ENCODE data around the gene KLF5. TPM values are rescaled to one million over a fixed set of nuclear protein-coding genes. Genes with fewer than 3 reads are reported as not detected.
"Not testable (repeated sequence)": the region's sequence is repeated elsewhere in the genome, so short reads cannot be mapped to it uniquely, and the experiment has no call there.

The KLF5 gene
- total RNA-seq, 6 donors from 2014 or later = 43.5 to 112 (median 61.8) TPM

DNA sequence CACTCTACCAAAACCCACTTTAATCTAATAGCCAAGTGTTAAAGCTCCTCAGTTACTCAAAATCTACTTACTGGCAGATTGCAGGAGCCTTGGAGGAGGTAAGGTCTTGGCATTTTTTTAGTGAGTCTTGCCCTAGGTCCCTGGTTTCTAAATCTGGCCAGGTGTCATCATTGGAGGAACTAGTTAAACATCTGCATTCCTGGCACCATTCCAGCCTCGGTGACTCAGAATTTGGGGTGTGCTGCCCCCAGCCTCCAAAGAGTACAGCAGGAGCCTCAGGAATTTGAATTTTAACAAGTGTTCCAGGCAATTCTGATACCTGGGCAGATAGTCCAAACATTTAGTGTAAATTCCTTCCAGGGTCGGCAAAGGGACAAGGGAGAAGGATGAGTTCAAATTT lies 37.4 kb downstream of the KLF5 start:
- no peak overlapping the region for H3K27ac ChIP-seq
- no peaks in the 10 kb centered on the region for H3K9me3 ChIP-seq
- no peaks in the 10 kb centered on the region for H3K4me1 ChIP-seq
- H3K27me3 ChIP-seq = no peaks in the 10 kb centered on the region
- no peak overlapping the region for H3K4me3 ChIP-seq
- DNase-seq (no peak), ATAC-seq (ENCODE audit: low FRiP score in 2 of 2) (no peak)
- WGBS, 2 donors = 51 to 53% methylated on average over 2 of the region's 2 CpGs
- no peaks in the 10 kb centered on the region for H3K36me3 ChIP-seq
- TF ChIP-seq POLR2AphosphoS5 (IDR thresholded peaks at IDR 0.05) (no peak), POLR2A (IDR thresholded peaks at IDR 0.05) (no peak), EP300 (IDR thresholded peaks at IDR 0.05) (no peak)
- TF ChIP-seq, protein P1, sequence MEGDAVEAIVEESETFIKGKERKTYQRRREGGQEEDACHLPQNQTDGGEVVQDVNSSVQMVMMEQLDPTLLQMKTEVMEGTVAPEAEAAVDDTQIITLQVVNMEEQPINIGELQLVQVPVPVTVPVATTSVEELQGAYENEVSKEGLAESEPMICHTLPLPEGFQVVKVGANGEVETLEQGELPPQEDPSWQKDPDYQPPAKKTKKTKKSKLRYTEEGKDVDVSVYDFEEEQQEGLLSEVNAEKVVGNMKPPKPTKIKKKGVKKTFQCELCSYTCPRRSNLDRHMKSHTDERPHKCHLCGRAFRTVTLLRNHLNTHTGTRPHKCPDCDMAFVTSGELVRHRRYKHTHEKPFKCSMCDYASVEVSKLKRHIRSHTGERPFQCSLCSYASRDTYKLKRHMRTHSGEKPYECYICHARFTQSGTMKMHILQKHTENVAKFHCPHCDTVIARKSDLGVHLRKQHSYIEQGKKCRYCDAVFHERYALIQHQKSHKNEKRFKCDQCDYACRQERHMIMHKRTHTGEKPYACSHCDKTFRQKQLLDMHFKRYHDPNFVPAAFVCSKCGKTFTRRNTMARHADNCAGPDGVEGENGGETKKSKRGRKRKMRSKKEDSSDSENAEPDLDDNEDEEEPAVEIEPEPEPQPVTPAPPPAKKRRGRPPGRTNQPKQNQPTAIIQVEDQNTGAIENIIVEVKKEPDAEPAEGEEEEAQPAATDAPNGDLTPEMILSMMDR (IDR thresholded peaks at IDR 0.05) = no peak

DNA sequence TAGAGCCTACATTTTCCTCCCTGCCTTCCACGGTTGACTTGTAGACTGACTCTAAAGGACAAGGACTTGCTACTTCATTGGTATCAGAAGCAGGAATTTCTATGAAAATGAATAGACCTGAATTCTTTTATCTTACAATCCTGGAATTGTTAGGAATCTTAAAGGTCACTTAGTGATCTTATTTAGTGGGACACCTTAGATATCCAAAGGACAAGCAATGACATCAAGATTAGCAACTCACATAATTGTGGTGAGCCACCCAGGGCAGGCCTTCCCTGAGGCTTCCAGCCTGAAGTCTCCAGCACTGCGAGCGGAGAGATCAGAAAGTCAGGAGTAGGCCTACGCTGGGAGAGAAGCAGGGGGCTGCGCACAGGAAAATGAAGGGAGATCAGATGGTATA lies 37.8 kb downstream of the KLF5 start:
- Histone ChIP-seq H3K36me3 (no peaks in the 10 kb centered on the region), H3K4me3 (no peak overlapping the region), H3K27me3 (no peaks in the 10 kb centered on the region), H3K27ac (no peak overlapping the region), H3K9me3 (no peaks in the 10 kb centered on the region), H3K4me1 (no peaks in the 10 kb centered on the region)
- TF ChIP-seq POLR2A (IDR thresholded peaks at IDR 0.05) (no peak), EP300 (IDR thresholded peaks at IDR 0.05) (no peak), POLR2AphosphoS5 (IDR thresholded peaks at IDR 0.05) (no peak)
- TF ChIP-seq, protein P1 (IDR thresholded peaks at IDR 0.05) = no peak
- no peak for DNase-seq
- ATAC-seq (ENCODE audit: low FRiP score in 2 of 2) = no peak
- 77 to 78% methylated on average over 5 of the region's 5 CpGs for WGBS, 2 donors

DNA sequence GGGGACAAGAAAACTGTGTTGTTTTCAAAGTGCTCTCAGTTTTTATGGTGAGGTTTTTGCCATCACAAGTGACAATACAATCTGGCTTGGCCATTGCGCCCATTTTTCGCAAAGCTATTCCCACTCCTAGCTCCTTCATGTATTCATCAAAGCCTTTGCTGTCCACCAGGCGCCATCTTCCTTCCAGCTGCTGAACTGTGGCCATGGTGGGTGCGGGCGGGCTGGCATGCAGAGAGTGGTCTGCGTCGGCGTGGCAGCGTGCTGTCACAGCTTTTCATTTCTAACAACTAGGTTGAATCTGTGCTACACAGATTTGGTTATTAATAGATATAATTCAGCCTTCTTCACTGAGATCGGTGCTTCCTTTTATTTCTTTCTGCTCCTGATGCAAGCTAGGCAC lies 42.0 kb downstream of the KLF5 start:
- H3K9me3 ChIP-seq; H3K27me3 ChIP-seq; H3K4me3 ChIP-seq; H3K36me3 ChIP-seq; H3K27ac ChIP-seq; ATAC-seq (ENCODE audit: low FRiP score in 2 of 2); H3K4me1 ChIP-seq: not testable (repeated sequence)
- 97% methylated on average over 10 of the region's 10 CpGs for WGBS, 2 donors
- DNase-seq = peak in 1 of 2 donors; percentile 64

DNA sequence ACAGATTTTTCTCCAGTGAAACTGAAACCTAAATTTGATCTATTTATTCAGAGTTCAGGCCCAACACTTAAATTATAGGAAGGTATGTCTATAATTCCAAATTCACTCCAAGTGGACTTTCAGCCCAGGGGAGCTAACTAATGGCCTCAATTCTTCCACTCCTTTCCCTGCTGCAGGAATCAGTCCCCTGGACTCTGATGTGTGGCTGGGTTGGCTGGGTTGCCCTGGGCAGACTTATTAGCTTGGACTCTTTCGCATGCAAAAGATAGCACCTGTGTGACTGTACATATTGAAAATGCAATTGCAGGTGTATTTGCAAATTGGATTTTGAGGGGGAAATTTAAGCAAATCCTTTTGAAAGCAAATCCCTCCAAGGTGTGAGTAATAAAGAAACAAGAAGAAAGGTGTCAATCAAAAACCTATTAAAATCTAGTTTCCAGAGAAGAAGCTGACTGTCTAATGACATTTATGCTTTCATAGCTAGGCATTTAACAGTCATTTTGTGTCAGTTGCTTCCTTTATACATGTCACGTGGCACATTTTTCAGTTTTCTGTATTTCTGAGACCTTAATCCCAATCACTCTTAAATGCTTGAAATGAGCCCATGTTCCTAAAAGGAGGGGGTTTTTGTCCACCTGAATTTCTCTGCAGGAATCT lies 42.7 kb downstream of the KLF5 start:
- no peak overlapping the region for H3K4me3 ChIP-seq
- DNase-seq (no peak), ATAC-seq (ENCODE audit: low FRiP score in 2 of 2) (no peak)
- no peaks in the 10 kb centered on the region for H3K27me3 ChIP-seq
- H3K36me3 ChIP-seq = no peaks in the 10 kb centered on the region
- no peaks in the 10 kb centered on the region for H3K4me1 ChIP-seq
- H3K9me3 ChIP-seq = no peaks in the 10 kb centered on the region
- no peak for TF ChIP-seq EP300 (IDR thresholded peaks at IDR 0.05)
- TF ChIP-seq, protein P1 (IDR thresholded peaks at IDR 0.05) = no peak
- no peak for TF ChIP-seq POLR2A (IDR thresholded peaks at IDR 0.05)
- TF ChIP-seq POLR2AphosphoS5 (IDR thresholded peaks at IDR 0.05) = no peak
- 90 to 94% methylated on average over 2 of the region's 2 CpGs for WGBS, 2 donors
- H3K27ac ChIP-seq = no peak overlapping the region

DNA sequence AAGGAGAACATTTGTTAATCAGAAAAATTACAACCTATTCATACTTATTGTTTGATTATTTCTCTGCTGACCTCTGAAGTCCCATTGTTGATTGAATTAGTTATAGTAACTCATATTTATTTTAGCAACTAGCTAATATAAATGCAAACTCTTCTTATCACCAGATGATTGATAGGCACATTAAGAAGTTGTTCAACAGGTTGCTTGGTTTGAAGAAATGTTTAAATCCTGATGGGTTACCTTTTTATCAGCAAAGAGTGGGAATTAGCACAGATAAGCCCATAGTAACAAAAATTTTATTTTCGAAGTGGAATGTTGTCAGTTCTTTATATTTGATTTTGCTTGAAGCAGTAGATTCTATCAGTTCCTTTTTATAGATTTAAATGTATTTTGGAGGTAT lies 44.4 kb downstream of the KLF5 start:
- no peaks in the 10 kb centered on the region for H3K27me3 ChIP-seq
- WGBS, 2 donors = 24 to 49% methylated on average over 1 of the region's 1 CpG
- H3K4me1 ChIP-seq = no peaks in the 10 kb centered on the region
- no peaks in the 10 kb centered on the region for H3K9me3 ChIP-seq
- H3K27ac ChIP-seq = no peak overlapping the region
- no peaks in the 10 kb centered on the region for H3K36me3 ChIP-seq
- TF ChIP-seq, protein P1 (IDR thresholded peaks at IDR 0.05) = no peak
- TF ChIP-seq POLR2A (IDR thresholded peaks at IDR 0.05) (no peak), EP300 (IDR thresholded peaks at IDR 0.05) (no peak)
- ATAC-seq (ENCODE audit: low FRiP score in 2 of 2) (no peak), DNase-seq (no peak)
- no peak overlapping the region for H3K4me3 ChIP-seq
